Subcutaneous adipose tissue (tissue), 4 donors: ENCODE measurements around the gene DAB2IP. TPM values are rescaled to one million over a fixed set of nuclear protein-coding genes. Genes with fewer than 3 reads are reported as not detected.

Experiments used
- CTCF ChIP-seq: fragments of 450-650 bp; IDR thresholded peaks from one replicate; pipeline ENCODE4 v1.5.1; 2016; ENCODE audit warnings: low read depth, mild to moderate bottlenecking, control low read depth, antibody characterized with exemption, moderate library complexity
- total RNA-seq, 4 donors: library from RNA; depleted of rRNA; stranded (reverse); fragments of >200 nt; gene quantifications; one replicate each; pipeline ENCODE4 v1.1.0, GENCODE V29; 2016

Gene DAB2IP
- total RNA-seq, 4 donors from 2014 or later, result 6.3 to 57.5 (median 32.8) TPM

- TF ChIP-seq CTCF, result no peak
Measured at GRCh38 chr9:121765021-121765950, 113.9 kb downstream of the DAB2IP start.

GRCh38 chr9:121766081-121766683 lies 114.7 kb downstream of the DAB2IP start:
- TF ChIP-seq CTCF, result no peak

- TF ChIP-seq CTCF, result no peak
Measured at GRCh38 chr9:121767171-121767769, 115.8 kb downstream of the DAB2IP start.

GRCh38 chr9:121768416-121769015 lies 117.1 kb downstream of the DAB2IP start:
- TF ChIP-seq CTCF, result no peak

GRCh38 chr9:121769939-121770338 lies 118.5 kb downstream of the DAB2IP start:
- TF ChIP-seq CTCF, result no peak

GRCh38 chr9:121770415-121771273 lies 119.2 kb downstream of the DAB2IP start:
- TF ChIP-seq CTCF, result no peak
